GM23338 (cell line): ENCODE measurements around the gene TRUB1. TPM values are rescaled to one million over a fixed set of nuclear protein-coding genes. Genes with fewer than 3 reads are reported as not detected.

Experiments
- ATAC-seq: fragments of 200-7000 bp; cut with Tn5 transposase; 3 replicates; pipeline ENCODE4 v1.9.1; 2020
- DNase-seq: peaks from one replicate; pipeline ENCODE4 v3.0.0-alpha.2; 2015; ENCODE audit warnings: low spot score
- H2AFZ ChIP-seq: fragments of 200-600 bp; sonication (generic); 2 replicates; pipeline ENCODE4 v1.8.0; 2016; ENCODE audit warnings: antibody characterized with exemption, mild to moderate bottlenecking, moderate library complexity
- H3F3A ChIP-seq: fragments of 200-600 bp; sonication (generic); replicated peaks from 2 replicates; pipeline ENCODE4 v1.8.0; 2017; ENCODE audit warnings: antibody characterized with exemption, mixed run types, low read depth
- H3K27ac ChIP-seq: fragments of 200-600 bp; sonication (generic); 2 replicates; pipeline ENCODE4 v1.6.1; 2016; ENCODE audit warnings: low read depth
- H3K27me3 ChIP-seq: fragments of 200-600 bp; sonication (generic); 2 replicates; pipeline ENCODE4 v1.8.0; 2016; ENCODE audit warnings: mild to moderate bottlenecking, mixed run types, moderate library complexity; ENCODE audit not compliant: insufficient read depth
- H3K36me3 ChIP-seq: fragments of 200-600 bp; sonication (generic); 2 replicates; pipeline ENCODE4 v1.8.0; 2016; ENCODE audit warnings: mild to moderate bottlenecking; ENCODE audit not compliant: insufficient read depth
- H3K4me1 ChIP-seq: fragments of 200-600 bp; sonication (generic); 2 replicates; pipeline ENCODE4 v1.8.0; 2016; ENCODE audit warnings: mild to moderate bottlenecking, moderate library complexity; ENCODE audit not compliant: insufficient read depth
- H3K4me2 ChIP-seq: fragments of 200-600 bp; sonication (generic); 2 replicates; pipeline ENCODE4 v1.7.1; 2017; ENCODE audit warnings: mixed run types
- H3K4me3 ChIP-seq: fragments of 200-600 bp; sonication (generic); 2 replicates; pipeline ENCODE4 v1.6.1; 2016; ENCODE audit warnings: mixed run types
- H3K79me2 ChIP-seq: fragments of 200-600 bp; sonication (generic); replicated peaks from 2 replicates; pipeline ENCODE4 v1.8.0; 2017; ENCODE audit warnings: mild to moderate bottlenecking; ENCODE audit not compliant: insufficient read depth
- H3K9me2 ChIP-seq: fragments of 200-600 bp; sonication (generic); 2 replicates; pipeline ENCODE4 v1.8.0; 2017; ENCODE audit not compliant: insufficient read depth
- H4K20me1 ChIP-seq: fragments of 200-600 bp; sonication (generic); replicated peaks from 2 replicates; pipeline ENCODE4 v1.8.0; 2017; ENCODE audit warnings: mild to moderate bottlenecking; ENCODE audit not compliant: insufficient read depth
- H3K27ac Mint-ChIP-seq: 2 replicates; pipeline ENCODE4 v1.8.0; 2020; ENCODE audit warnings: inconsistent platforms, mild to moderate bottlenecking, moderate library complexity, mixed read lengths
- H3K27me3 Mint-ChIP-seq: 3 replicates; pipeline ENCODE4 v1.8.0; 2022; ENCODE audit warnings: low read depth, mild to moderate bottlenecking, moderate library complexity, mixed read lengths, inconsistent platforms; ENCODE audit not compliant: insufficient read depth, poor library complexity
- H3K36me3 Mint-ChIP-seq: 3 replicates; pipeline ENCODE4 v1.8.0; 2021; ENCODE audit warnings: low read depth, mild to moderate bottlenecking, inconsistent platforms, moderate library complexity, mixed read lengths
- H3K4me1 Mint-ChIP-seq: 3 replicates; pipeline ENCODE4 v1.8.0; 2020; ENCODE audit warnings: mild to moderate bottlenecking, inconsistent platforms, mixed read lengths
- H3K4me3 Mint-ChIP-seq: 3 replicates; pipeline ENCODE4 v1.8.0; 2021; ENCODE audit warnings: moderate library complexity, mild to moderate bottlenecking, inconsistent platforms, mixed read lengths
- H3K9me3 Mint-ChIP-seq: 3 replicates; pipeline ENCODE4 v1.8.0; 2020; ENCODE audit warnings: moderate library complexity, mild to moderate bottlenecking, inconsistent platforms, mixed read lengths
- ETS1 ChIP-seq: IDR thresholded peaks from 2 replicates; pipeline ENCODE4 v1.6.1; 2016; ENCODE audit warnings: antibody characterized with exemption
- EZH2 ChIP-seq: fragments of 200-600 bp; sonication (generic); IDR thresholded peaks from one replicate; pipeline ENCODE4 v1.8.0; 2017; ENCODE audit warnings: antibody characterized with exemption, mild to moderate bottlenecking, low read depth; ENCODE audit not compliant: unreplicated experiment
- EZH2phosphoT487 ChIP-seq: fragments of 200-600 bp; sonication (generic); IDR thresholded peaks from one replicate; pipeline ENCODE4 v1.8.1; 2018; ENCODE audit warnings: antibody characterized with exemption; ENCODE audit not compliant: unreplicated experiment
- JUNB ChIP-seq: IDR thresholded peaks from one replicate; pipeline ENCODE4 v1.6.1; 2016; ENCODE audit warnings: antibody characterized with exemption; ENCODE audit not compliant: unreplicated experiment
- NANOG ChIP-seq: IDR thresholded peaks from 2 replicates; pipeline ENCODE4 v1.6.1; 2016; ENCODE audit warnings: antibody characterized with exemption, borderline replicate concordance
- POLR2AphosphoS5 ChIP-seq: IDR thresholded peaks from 2 replicates; pipeline ENCODE4 v1.6.1; 2016; ENCODE audit warnings: antibody characterized with exemption, low read depth
- STAT1 ChIP-seq: IDR thresholded peaks from one replicate; pipeline ENCODE4 v1.6.1; 2016; ENCODE audit warnings: antibody characterized with exemption; ENCODE audit not compliant: unreplicated experiment
- ZNF114 ChIP-seq: fragments of 250-450 bp; sonication (Bioruptor Pico); IDR thresholded peaks from 2 replicates; pipeline ENCODE4 v1.5.0; 2020; ENCODE audit warnings: mild to moderate bottlenecking, moderate library complexity
- ZNF331 ChIP-seq: fragments of 250-450 bp; sonication (Bioruptor Pico); IDR thresholded peaks from 2 replicates; pipeline ENCODE4 v1.5.0; 2020; ENCODE audit warnings: low read depth, mild to moderate bottlenecking, moderate library complexity
- ZNF462 ChIP-seq: fragments of 250-450 bp; sonication (Bioruptor Pico); IDR thresholded peaks from 2 replicates; pipeline ENCODE4 v1.5.0; 2020; ENCODE audit warnings: mild to moderate bottlenecking, moderate library complexity
- polyA plus RNA-seq: library from polyadenylated mRNA; unstranded; fragments of >200 nt; fragmentation: Nextera tagmentation; extraction: Ambion mirVana; gene quantifications from 2 replicates; pipeline ENCODE4 v1.2.1, GENCODE V29; 2016
- total RNA-seq: library from RNA; depleted of rRNA; stranded (reverse); fragments of >200 nt; shearing (Covaris generic); gene quantifications from 2 replicates; pipeline ENCODE4 v1.2.3, GENCODE V29; 2014

The TRUB1 gene
- total and polyA plus RNA-seq, 2 experiments from 2014 or later: 15.5 to 34.5 TPM

- H3K4me1 ChIP-seq: peaks cover 8% of the 10 kb centered on the region
- H3K4me2 ChIP-seq: no peak overlapping the region
- H3K27ac ChIP-seq: no peak overlapping the region
- TF ChIP-seq NANOG (no peak), JUNB (no peak), ZNF331 (CRISPR knock-in tag) (peak; percentile 76), ZNF114 (CRISPR knock-in tag) (no peak)
- ATAC-seq (no peak), DNase-seq (no peak)
- Mint-ChIP-seq H3K4me3 (no peak overlapping the region), H3K27me3 (peaks cover 1% of the 10 kb centered on the region), H3K27ac (no peak overlapping the region), H3K9me3 (no peaks in the 10 kb centered on the region), H3K36me3 (no peaks in the 10 kb centered on the region), H3K4me1 (peaks cover 10% of the 10 kb centered on the region)
- no peaks in the 10 kb centered on the region for H3K27me3 ChIP-seq
- H3K4me3 ChIP-seq: no peak overlapping the region
- H4K20me1 ChIP-seq: no peaks in the 10 kb centered on the region
- H3F3A ChIP-seq: no peaks in the 10 kb centered on the region
- H3K79me2 ChIP-seq: no peaks in the 10 kb centered on the region
- no peaks in the 10 kb centered on the region for H3K36me3 ChIP-seq
- 0 out of 2 replicates have a peak, but pooled peaks cover 2% of the 10 kb centered on the region for H3K9me2 ChIP-seq
- H2AFZ ChIP-seq: no peak overlapping the region
These were observed 80.4 kb downstream of the TRUB1 start for GRCh38 chr10:115018185-115018931.

GRCh38 chr10:115020449-115020848, 82.5 kb downstream of the TRUB1 start:
- H3F3A ChIP-seq: no peaks in the 10 kb centered on the region
- H3K4me1 Mint-ChIP-seq: peaks cover 22% of the 10 kb centered on the region
- H3K27ac ChIP-seq: no peak overlapping the region
- no peak for TF ChIP-seq POLR2AphosphoS5
- TF ChIP-seq ZNF331 (CRISPR knock-in tag): no peak
- TF ChIP-seq EZH2: no peak
- no peak for TF ChIP-seq ETS1
- no peak for TF ChIP-seq EZH2phosphoT487
- no peak for TF ChIP-seq NANOG
- TF ChIP-seq STAT1: no peak
- peaks cover 8% of the 10 kb centered on the region for H3K4me1 ChIP-seq
- H3K79me2 ChIP-seq: no peaks in the 10 kb centered on the region
- no peak for ATAC-seq
- no peaks in the 10 kb centered on the region for H3K36me3 Mint-ChIP-seq
- H3K4me2 ChIP-seq: no peak overlapping the region
- no peaks in the 10 kb centered on the region for H3K9me3 Mint-ChIP-seq
- no peak overlapping the region for H2AFZ ChIP-seq
- H3K27me3 Mint-ChIP-seq: peaks cover 1% of the 10 kb centered on the region
- H3K36me3 ChIP-seq: no peaks in the 10 kb centered on the region
- no peak overlapping the region for H3K4me3 Mint-ChIP-seq
- H4K20me1 ChIP-seq: no peaks in the 10 kb centered on the region
- 0 out of 2 replicates have a peak, but pooled peaks cover 2% of the 10 kb centered on the region for H3K9me2 ChIP-seq
- DNase-seq: no peak
- no peak overlapping the region for H3K4me3 ChIP-seq
- no peak overlapping the region for H3K27ac Mint-ChIP-seq
- H3K27me3 ChIP-seq: no peaks in the 10 kb centered on the region

- H3K9me3 Mint-ChIP-seq: no peaks in the 10 kb centered on the region
- Histone ChIP-seq H3K4me3 (no peak overlapping the region), H3F3A (no peaks in the 10 kb centered on the region), H4K20me1 (no peaks in the 10 kb centered on the region), H3K4me2 (no peak overlapping the region), H2AFZ (peak overlapping the region; percentile 86), H3K27me3 (no peaks in the 10 kb centered on the region), H3K27ac (no peak overlapping the region), H3K79me2 (no peaks in the 10 kb centered on the region), H3K9me2 (no peaks in the 10 kb centered on the region), H3K36me3 (no peaks in the 10 kb centered on the region), H3K4me1 (peaks cover 8% of the 10 kb centered on the region)
- H3K27ac Mint-ChIP-seq: no peak overlapping the region
- H3K27me3 Mint-ChIP-seq: no peaks in the 10 kb centered on the region
- no peak for ATAC-seq
- H3K4me3 Mint-ChIP-seq: no peak overlapping the region
- H3K36me3 Mint-ChIP-seq: no peaks in the 10 kb centered on the region
- no peak for DNase-seq
- H3K4me1 Mint-ChIP-seq: peaks cover 26% of the 10 kb centered on the region
- no peak for TF ChIP-seq ZNF462 (CRISPR knock-in tag)
- TF ChIP-seq ZNF331 (CRISPR knock-in tag): no peak
- no peak for TF ChIP-seq POLR2AphosphoS5
These were observed 84.7 kb downstream of the TRUB1 start for GRCh38 chr10:115022733-115023132.
